Raji (cell line): ENCODE results near the gene KMT5B.

Source experiments
- POLR2A ChIP-seq: IDR thresholded peaks from 2 replicates; pipeline ENCODE4 v1.6.1; 2011; ENCODE audit warnings: low read depth, low read length, control low read depth; ENCODE audit not compliant: insufficient read depth

Gene KMT5B

DNA sequence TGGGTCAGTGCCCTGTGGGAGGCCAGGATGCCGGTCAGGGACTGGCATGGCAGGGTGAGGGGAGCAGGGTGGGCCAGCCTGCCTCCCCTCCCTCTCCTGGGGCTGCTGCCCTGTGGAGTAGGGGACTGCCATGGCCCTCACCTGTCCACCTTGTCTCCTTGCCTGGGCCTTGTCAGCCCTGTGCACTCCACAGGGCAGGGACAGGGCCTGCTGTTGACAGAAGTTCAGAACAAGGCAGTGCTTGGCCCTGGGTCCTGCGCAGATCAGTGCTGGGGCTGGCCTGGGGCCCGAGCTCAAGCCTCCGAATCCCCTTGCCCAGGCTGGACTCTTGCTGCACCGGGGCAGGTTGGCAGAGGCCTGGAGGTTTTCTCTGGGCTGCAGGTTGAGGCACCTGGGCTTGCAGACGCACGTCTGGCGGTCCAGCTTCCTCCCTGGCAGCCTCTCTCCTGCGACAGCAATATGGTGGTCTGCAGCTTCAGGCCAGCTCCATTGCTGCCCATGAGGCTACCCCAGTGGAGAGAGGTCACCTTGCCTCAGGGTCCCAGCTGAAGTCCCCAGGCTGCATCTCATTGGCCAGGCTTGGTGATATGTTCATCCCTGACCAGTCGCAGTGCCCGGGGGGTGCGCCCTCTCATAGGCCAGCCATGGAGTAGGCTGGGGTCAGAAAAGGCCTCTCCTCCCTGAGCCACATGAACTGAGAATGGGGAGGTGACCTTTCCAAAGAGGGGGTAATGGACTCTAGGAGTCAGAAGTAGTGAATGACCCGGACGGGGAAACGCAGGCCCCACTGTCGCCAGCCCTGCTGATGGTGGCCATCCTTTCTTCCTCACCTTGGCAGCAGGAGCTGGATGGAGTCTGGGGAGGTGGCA, 70.4 kb downstream of the KMT5B start:
- no peak for TF ChIP-seq POLR2A

DNA sequence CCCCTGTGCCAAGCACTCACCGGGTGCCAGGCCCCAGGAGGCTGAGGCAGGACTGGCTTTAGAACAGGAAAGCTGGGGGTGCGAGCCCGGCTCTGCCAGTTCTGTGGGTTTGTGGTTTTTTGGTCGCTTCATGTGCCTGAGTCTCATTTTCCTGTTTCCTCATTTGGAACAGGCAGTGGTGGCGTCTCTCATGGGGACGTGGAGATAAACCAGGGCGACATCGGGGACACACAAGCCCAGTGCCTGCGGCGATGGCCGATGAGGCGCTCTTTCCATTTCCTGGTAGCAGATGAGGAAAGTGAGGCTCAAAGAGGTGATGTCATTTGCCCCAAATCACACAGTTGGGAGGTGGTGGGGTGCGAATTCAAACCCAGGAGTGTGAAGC, 71.1 kb downstream of the KMT5B start:
- no peak for TF ChIP-seq POLR2A

DNA sequence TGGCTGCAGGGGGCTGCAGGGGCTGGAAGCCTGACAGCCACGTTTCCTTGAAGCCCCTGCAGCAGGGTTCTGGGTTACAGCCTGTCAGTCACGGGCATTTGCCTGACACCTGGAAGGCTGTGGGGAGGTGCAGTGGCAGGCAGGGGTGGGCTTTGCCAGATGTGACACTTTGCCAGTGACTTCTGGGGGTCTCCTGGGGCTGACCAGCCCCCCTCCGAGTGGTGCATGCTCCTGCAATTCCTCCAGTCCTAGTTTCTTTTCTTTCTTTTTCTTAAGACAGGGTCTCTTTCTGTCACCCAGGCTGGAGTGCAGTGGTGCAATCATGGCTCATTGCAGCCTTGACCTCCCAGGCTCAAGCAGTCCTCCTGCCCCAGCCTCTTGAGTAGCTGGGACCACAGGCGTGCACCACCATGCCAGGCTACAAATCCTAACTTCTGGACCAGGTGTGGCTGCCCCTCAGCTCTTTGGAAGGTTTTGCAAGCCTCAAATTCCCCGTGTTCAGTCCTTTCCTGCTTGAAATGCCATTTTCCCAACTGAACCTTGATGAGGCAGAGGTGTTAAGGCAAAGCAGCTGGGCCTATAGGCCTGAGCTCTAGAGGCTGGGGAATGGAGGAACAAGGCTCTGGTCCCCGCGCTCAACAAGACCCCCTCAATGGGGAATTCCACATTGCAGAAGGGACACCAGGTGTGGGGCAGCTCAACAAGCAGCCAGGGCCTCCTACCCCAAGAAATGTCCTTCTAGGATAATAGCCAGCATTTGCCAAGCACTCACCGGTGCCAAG, 71.7 kb downstream of the KMT5B start:
- no peak for TF ChIP-seq POLR2A

DNA sequence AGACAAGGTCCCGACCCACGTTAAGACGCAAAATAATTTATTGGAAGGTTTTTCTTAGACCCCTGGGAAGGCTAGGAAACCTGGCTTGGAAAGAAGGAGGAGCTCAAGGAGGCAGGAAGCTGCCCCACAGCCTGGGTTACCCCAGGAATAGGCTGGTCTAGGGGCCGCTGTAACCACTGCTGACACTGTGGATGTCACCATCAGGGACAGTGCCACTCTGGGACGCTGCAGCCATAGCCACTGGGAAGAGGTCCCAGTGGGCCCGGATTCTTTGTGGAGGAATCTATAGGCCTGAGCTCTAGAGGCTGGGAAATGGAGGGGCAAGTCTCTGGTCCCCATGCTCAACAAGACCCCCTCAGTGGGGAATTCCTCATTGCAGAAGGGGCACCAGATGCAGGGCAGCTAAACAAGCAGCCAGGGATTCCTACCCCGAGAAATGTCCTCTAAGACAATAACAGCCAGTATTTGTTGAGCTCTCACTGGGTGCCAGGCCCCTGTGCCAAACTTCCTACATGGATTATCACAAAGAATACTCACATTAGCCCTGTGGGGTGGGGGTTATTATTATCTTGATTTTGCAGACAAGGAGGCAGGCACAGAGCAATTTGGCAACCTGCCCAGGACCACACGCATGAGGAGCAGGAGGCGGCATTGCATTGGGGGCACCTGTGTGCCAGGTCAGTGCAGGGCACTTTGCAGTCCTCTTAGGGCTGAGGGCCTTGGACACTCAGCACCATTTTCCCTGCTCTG, 72.4 kb downstream of the KMT5B start:
- TF ChIP-seq POLR2A = no peak

DNA sequence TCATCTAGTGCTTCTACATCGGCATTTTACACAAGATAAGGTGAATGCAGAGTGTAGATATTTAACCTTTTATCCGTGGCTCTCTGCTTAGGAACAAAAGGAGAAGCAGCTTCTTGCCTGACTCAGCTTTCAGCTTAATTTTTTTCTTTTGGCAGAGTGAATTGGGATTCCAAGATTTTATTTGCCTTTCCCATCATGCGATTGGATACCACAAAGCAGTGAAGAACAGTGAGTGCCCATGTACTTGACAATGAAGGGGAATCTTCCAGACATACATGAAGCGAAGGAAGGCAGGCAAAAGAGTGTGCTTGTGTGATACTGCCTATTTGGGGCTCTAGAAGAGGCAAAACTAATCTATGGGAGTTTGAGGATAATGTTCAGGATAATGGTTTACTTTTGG, 74.9 kb downstream of the KMT5B start:
- no peak for TF ChIP-seq POLR2A

DNA sequence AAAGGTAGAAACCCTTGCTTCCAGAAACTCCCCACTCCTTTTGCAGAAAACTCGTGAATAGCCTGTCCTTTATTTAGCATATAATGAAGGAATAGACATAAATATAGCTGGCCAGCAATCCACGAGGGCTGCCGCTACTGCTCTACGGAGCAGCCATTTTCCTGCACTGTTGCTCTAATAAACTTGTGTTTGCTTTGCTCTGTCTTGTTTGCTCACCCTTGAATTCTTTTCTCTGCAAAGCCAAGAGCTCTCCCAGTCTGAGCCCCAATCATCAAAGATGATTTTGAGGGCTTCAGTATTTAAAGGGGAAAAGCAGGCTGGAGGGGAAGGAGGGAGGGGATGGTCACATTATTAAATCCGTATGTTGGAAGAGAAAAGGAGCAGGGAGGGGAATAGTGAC, 75.3 kb downstream of the KMT5B start:
- TF ChIP-seq POLR2A = no peak

DNA sequence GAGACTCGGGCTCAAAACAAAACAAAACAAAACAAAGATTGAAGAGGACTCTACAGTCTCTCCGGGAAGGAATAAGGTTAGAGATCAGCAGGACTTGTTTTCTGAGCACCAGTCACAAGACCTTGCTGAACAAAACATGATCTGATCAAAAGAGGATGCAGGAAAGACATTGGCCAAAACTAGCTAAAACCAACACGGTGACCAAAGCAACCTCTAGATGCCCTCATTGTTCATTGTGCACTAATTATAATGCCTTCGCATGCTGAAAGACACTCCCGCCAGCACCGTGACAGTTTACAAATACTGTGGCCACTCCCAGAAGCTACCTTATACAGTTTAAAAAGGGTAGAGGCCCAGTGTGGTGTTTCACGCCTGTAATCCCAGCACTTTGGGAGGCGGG, 76.2 kb downstream of the KMT5B start:
- TF ChIP-seq POLR2A = no peak

DNA sequence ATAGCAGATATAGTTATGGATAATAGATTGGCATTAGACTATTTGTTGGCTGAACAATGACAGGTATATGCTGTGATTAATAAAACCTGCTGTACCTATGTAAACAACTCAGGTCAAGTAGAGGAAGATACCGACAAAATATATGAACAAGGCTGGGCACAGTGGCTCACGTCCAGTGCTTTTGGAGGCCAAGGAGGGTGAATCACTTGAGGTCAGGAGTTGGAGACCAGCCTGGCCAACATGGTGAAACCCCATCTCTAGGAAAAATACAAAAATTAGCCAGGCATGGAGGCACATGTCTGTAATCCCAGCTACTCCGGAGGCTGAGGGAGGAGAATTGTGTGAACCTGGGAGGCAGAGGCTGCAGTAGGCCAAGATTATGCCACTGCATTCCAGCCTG, 77.9 kb downstream of the KMT5B start:
- no peak for TF ChIP-seq POLR2A

DNA sequence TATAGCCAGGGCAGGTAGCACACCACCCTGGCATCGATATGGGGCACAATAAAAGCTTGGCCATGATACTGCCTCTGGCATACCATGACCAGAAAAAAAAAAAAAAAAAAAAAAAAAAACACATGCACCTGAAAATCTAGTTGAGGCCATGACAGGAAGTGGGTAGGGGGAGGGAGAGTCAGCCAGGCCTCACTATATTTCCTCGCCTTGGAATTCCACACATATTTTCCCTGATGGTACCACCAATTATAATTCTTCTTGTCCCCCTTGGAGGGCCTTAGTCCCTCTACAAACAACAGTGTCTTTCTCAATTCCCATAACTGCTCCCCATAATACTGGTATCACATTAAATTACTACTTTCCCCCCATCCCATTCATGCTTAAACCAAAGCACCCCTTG, 79.3 kb downstream of the KMT5B start:
- no peak for TF ChIP-seq POLR2A

DNA sequence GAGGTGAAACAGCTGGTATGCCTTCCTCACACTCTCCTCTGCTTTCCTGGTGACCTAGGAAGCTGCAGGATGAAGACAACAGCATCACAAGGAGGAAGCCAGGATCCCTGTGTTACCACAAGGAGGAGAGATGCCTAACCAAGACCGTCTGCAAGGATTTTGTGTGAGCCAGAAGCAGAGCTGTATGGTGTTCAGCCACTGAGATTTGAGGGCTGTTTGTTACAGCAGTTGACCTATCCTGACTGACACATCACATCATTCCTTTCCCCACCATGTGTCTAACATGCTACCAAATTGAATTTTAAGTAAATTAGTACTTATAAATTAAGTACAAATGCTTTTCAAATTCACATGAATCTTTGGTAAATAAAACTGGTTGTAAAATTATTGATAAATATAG, 83.0 kb downstream of the KMT5B start:
- no peak for TF ChIP-seq POLR2A

DNA sequence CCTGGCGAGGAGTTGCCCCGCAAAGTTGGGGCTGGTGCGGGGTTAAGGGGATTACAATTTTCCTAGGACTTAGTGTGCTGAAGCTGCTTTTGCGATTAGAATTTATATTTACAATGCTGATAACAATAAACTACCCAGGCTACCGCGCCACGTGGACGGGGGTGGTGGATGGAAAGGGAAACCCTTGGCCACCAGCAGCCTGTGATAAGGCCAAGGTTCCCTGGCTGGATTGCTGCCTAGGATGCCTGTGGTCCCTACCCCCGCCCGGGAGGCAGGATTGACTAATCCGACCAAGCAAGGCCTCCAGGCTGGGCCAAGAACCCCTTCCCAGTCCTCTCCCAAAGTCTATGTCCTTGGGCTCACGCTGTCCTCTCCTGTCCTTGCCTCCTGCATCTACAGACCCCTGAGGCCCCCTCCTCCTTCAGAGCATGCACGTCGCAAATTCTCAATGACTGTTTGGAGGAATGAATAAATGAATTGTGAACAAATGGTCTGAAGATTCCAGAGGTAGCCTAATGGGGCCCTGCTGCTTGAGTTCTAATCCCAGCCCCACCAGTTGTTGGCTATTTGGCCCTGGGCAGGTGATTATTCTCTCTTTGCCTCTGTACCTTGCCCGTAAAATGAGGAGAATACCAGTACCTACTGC, 84.3 kb downstream of the KMT5B start:
- TF ChIP-seq POLR2A = no peak

DNA sequence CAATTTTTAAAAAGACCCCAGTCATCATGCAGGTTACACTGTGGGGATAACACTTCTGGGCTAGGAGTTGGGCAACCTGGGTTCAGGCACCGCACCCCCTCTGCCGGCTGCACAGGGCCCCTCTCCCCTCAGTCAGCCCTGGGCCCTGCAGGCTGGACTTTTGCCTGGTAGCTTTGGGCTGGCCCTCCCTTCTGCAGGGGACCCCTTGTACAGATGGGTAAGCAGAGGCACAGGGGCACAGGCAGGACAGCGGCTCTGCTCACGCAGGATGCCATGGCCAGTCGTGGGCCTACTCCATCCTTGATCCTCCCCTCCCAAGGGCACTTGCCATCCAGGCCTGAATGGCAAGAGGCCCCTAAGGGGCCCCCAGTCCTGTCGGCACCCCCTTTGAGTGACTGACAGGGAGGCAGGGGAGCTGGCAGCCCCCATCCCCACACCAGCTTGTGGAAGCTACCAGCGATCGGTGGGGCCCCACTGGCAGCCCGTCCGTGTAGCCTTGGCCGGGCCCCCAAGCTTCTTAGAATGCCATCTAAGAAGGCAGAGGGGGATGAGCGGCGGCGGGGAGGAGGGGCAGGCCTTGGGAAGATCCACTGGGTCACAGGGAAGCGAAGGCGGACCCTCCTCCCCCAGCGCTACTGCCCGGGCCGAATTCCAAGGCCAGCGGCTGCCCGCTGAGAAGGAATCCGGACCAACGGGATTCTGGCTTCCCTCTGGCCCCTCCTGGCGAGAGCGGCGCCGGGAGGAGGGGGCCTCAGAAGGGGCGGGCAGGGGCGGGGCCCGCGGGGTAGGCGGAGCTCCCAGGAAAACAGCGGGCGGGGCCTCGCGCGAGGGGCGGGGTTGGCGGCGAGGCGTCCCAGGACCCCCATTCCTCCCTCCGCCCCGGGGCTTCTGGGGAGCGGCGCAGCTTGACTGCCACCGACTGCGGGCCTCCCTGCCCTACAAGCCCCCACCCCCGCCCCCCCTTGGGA, 85.1 kb downstream of the KMT5B start:
- no peak for TF ChIP-seq POLR2A

DNA sequence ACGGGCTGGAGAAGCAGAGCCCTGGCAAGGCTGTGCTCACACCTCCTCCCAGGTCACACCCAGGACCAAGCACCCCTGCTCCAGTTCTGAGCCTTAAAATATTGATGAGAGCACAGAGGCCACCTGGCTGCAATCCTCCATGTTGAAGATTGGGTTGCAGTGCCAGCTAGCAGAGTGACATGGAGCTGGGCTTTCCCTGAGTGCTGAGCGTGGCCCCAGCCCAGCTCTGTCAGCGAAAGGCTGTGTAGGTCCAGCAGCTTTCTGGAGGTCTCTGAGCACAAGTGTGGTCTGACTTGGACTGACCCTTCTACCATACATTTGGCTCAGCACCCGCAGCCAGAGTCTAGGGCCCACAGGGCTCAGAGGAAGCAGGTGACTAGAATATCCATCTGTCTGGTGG, 87.9 kb downstream of the KMT5B start:
- no peak for TF ChIP-seq POLR2A

DNA sequence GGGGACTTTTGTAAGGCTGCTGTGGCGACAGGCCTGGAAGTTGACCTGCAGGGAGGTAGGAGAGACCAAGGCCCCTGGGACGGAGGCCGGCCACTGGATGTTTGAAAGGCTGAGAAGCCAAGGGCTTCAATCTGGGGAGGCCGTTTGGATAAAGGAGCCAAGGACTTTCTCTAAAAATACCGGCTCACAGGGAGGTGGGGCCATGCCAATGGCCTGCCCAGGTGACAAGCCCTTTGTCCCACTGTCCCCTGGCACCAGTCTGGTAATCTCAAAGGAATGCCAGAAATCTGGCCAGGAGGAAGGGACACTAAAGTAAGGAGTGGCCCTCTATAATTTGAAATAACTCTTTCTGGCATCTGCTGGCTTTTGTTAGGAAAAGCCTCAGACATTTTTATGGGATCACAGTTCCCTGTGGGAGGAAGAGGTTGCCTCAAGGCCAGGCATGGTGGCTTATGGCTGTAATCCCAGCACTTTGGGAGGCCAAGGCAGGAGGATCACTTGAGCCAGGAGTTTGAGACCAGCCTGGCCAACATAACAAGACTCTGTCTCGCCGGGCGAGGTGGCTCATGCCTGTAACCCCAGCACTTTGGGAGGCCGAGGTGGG, 90.1 kb downstream of the KMT5B start:
- TF ChIP-seq POLR2A = no peak
